NCI-H82 treated with DMSO at 0.1 percent for 48 hours (cell line): Measurements from ENCODE around the gene SQSTM1.

ENCODE experiments used
- DNase-seq: peaks from one replicate; lab custom pipeline; 2025; ENCODE audit not compliant: unreplicated experiment; lab: John Stamatoyannopoulos, UW

SQSTM1 gene

DNA sequence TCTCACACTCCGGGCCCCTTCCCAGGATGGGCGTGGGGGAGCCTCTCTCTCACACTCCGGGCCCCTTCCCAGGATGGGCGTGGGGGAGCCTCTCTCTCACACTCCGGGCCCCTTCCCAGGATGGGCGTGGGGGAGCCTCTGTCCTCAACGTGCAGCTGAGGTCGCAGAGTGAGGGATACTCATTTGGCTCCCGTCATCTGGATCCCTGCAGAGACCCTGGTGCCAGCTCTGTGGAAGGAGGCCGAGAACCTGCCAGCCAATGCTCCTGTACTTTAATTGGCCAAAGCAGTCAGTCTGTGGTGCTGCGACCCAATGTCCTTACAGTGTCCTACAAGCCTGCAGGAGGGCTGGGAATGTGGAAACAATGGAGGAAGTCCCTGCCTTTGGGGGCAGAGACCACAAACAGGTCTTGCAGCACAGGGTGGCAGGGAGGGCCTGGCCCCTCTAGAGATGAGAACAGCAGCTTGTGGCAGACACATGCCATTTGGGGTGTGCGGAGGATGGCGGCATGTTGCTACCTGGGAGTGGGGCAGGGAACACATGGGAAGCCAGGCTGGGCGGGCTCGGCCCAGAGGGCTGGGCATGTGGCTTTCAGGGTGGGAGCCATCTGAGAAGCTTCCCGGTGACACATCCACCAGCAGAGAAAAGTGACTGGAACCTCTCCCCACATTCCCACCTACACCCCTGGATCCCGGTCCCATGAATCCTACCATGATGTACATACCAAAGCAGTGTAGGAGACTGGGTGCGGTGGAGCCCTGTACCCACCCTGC is 51.5 kb downstream of the SQSTM1 start:
- no peak for DNase-seq

- no peak for DNase-seq
Observed at GRCh38 chr5:179872828-179873575, 52.3 kb downstream of the SQSTM1 start.

DNA sequence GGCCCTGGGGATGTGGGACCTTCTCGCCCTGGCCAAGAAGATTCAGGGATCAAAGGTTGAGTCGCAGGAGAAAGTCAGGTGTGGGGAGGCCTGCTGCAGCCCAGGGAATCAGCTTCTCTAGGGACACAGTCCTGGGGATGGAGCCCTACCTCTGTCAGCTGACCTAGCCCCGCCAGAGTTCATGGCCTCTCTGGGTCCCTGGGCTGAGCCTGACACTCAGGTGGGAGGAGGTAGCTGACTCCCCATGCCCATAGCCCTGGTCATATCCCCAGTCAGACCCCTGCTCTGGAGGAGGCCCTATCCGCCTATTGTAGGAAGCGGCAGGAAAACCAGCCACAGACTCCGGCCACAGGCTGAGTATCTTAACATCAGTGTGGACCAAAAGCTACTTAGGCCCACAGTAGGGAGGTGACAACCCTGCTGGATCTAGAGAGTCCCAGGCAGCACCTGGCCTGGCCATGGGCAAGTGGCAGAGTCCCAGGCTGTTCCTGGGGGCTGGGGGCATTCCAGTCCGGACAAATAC is 52.9 kb downstream of the SQSTM1 start:
- DNase-seq: no peak

DNA sequence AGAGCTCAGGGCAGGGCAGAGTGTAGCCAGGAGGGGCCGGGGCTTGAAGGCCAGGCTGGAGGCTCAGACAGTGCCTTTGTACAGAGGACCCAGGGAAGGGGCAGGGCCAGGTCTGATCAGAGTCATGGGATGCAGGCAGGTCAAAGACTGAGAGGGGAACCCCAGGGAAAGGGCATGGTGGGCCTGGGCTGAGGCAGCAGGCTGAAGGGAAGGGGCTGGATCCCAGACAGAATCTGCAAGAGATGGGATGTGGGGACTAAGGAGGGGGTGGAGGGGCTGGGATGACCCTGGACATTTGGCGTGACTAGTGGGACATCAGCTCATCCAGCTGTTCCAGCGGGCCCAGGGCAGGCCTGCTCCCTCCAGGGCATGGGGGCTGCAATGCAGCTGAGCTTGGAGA is 53.4 kb downstream of the SQSTM1 start:
- no peak for DNase-seq

DNA sequence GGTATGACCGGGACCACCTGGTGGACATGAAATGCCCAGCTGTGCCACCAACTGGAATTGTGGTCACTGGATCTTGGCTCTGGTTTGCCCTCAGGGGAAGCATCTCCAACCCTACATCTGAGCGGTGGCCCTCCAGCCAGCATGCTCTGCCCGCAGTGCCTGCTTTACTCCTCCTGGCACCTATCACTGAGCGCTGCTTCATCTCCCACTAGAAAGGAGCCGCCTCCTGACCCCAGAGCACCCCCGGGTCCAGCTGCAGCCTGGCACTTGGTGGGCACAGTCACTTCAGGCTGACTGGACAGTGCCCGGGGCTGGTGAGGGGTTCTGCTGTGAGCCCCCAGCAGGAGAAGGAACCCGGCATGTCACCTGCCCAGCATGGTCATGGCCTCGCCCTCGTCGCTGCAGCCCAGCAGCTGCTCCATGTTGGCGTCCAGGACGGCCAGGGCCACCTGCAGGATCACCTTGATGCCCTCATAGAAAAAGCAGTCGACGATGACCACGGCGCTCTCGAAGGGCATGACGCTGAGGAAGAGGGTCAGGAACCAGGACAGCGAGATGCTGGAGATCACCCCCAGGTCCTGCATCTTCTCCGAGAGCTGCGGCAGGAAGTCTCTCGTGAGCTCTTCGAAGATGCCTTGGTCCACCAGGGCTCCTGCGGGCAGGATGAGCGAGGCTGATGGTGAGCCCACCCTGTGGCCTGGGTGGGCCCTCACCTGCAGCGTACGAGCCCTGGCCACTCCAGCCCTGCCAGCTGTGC is 54.0 kb downstream of the SQSTM1 start:
- no peak for DNase-seq

GRCh38 chr5:179875741-179876609 is 55.3 kb downstream of the SQSTM1 start:
- no peak for DNase-seq

DNA sequence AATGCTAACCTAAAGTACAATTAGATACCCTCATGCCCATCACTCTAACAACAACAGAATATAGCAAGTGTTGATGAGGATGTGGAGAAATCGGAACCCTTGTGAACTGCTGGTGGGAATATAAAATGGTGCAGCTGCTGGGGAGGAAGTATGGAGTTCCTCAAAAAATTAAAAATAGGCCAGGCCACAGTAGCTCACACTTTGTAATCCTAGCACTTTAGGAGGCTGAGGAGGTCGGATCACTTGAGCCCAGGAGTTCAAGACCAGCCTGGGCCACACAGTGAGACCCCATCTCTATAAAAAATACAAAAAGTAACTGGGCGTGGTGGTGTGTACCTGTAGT is 55.9 kb downstream of the SQSTM1 start:
- no peak for DNase-seq

DNA sequence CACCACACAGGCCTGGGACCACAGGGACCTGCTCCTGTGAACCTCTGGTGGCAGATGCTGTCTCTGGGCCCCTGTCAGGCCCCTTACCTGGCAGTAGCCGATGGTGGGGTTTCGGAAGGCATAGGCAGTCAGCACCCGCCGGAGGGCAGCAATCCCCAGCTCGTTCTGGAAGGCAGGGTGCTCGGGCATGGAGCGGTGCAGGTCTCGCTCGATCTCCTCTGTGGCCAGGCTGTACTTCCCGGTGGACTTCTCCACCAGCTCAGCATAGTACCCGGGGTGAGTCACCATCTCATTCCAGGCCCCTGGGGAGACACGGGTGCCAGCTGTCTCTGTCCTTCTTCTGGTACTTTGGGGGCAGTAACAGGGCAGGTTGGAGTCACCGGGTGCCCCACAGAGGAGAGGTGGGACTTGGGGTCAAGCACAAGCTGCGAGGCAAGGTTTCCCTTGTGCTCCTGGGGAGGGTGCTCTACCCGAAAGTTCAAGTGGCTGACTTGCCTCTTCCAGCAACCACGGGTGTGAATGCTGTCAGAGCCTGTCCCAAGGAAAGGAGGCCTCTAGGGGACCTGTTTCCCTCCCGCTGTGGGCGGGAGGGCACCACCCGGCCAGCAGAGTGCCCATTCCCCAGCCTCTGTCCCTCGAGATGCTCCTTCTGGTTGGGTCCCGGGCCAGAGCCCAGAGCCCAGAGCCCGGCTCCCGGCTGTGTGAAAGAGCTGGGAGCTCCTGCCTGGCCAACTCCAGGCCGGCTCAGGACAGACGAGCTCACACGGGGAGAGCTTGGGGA is 57.7 kb downstream of the SQSTM1 start:
- DNase-seq: no peak

- DNase-seq: no peak
Observed at GRCh38 chr5:179879003-179879689, 58.4 kb downstream of the SQSTM1 start.

GRCh38 chr5:179879690-179880010 is 58.9 kb downstream of the SQSTM1 start:
- DNase-seq: no peak

DNA sequence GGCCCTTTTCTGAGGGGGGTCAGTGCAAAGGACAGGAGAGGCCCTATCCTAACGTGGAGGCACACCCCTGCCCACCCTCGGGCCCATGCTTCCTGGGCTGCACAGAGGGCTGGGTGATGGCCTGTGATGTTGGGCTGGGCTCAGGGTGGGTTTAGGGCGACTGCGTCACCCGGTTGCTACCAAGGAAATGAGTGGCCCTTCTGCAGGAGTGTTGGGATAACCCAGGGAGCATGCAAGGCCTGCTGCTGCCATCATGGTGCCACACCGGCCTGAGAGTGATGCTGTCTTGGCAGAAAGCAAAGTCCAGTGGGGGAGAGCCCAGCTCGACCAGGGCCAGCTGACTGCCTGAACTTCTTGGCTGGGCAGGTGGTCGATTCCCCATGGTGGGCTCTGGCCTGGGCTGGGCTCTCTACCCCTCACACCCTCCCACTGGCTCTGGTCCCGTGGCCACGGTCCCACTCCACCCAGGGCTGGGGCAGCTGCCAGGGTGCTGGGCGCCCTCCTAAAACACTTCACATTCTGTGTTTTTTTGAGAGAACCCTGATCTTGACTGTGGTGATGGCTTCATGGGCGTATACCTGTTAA is 59.5 kb downstream of the SQSTM1 start:
- DNase-seq: no peak

DNA sequence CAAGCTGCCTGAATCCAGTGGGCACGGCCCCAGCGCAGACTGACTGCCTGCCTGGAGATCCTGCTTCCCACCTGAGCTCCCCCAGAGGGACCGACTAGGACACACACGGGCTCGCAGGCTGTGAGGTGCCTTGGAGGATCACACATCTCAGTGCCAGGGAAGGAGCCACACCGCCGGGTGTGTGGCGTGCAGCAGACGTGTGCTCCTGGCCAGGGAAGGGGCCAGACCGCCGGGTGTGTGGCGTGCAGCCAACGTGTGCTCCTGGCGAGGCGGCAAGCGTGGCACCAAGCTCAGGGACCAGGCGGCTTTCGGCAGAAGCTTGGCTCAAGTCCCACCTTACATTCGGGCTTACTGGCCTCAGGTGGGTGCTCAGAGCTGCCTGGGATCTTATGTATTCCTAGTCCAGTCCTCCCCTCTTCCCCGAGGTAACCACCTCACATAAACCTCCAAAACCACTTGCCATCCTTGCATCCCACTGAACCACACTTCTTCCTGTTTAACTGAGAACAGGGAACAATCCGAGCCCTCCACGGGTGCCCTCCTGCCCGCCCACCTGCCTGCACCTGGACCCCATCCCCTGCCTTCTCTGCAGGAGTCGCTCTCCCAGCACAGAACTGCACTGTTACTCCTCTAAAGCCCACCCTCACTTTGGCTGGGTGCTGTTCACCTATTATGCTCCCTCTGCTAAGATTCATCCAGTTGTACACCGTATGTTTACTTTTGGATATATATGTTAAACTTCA is 60.3 kb downstream of the SQSTM1 start:
- no peak for DNase-seq

GRCh38 chr5:179882338-179882737 is 61.6 kb downstream of the SQSTM1 start:
- no peak for DNase-seq

GRCh38 chr5:179883163-179883562 is 62.5 kb downstream of the SQSTM1 start:
- no peak for DNase-seq

- DNase-seq: no peak
Observed at GRCh38 chr5:179885491-179886090, 64.9 kb downstream of the SQSTM1 start.

DNA sequence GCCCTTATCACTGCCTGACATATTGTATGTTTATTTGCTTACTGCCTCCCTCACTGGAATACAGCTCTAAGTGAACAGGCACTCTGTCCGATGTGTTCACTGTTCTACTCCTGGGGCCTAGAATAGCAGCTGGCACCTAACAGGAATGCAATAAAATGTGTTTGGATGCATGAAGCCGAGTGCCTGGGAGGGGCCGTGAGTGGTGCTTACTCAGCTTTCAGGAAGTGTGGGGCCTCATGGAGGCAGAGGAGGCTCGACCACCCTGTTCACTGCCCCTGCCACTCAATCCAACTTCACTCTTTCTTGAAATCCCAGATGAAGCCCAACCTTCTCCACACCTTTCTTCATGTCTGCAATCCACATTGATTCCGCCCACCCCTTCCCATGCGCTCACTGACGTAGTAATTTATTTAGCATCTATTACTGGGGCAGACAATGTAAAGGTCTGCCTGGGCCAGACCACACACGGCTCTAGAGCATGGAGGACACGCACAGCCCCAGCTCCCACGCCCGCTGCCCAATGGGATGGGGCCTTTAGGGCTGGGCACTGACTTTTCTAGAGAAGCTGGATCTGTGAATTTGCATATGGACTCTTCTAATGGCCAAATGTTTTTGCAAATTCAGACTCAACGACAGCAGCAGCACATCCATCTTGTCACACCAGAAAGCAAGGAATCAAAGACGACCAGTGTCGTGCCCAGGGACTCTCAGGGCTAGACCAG is 65.6 kb downstream of the SQSTM1 start:
- DNase-seq: no peak

DNA sequence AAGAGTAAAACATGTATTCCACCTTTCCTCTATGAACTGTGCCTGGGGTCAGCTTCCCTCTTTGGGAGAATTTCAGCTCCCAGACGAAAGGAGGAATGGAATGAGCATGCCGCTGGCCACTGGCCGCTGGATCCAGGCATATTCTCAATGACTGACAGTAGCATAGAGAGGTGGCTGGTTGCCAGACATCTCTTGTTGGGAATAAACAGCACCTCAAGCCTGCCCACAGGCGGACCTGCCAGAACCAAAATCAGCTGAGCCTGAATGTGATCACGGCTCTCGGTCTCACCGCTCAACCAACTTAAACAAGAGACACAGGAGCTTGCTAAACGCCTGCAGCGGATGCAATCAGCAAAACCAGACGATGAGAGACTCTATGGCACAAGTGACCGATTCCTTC is 66.4 kb downstream of the SQSTM1 start:
- no peak for DNase-seq
